Astrocyte of the spinal cord (primary cell): Measurements from ENCODE around the gene NUP98.
A peak's percentile ranks its signal among the peaks of the same experiment; 100 is the strongest.

Source experiments
- DNase-seq: peaks from one replicate; pipeline ENCODE4 v3.0.0; 2011; ENCODE audit warnings: low read depth, low spot score
- H3K4me3 ChIP-seq: 2 replicates; pipeline ENCODE4 v1.5.1; 2011; ENCODE audit warnings: low read depth, mild to moderate bottlenecking, low read length, moderate library complexity
- in situ Hi-C: cut with HindIII; loops from 2 replicates; pipeline ENCODE4 v1.10.0; 2017; ENCODE audit warnings: low sequenced_read_pairs
- TF ChIP-seq, protein P1 (sequence below): IDR thresholded peaks from 2 replicates; pipeline ENCODE4 v1.5.1; 2012; ENCODE audit warnings: low read depth, mild to moderate bottlenecking, low read length, inconsistent platforms

NUP98 gene

DNA sequence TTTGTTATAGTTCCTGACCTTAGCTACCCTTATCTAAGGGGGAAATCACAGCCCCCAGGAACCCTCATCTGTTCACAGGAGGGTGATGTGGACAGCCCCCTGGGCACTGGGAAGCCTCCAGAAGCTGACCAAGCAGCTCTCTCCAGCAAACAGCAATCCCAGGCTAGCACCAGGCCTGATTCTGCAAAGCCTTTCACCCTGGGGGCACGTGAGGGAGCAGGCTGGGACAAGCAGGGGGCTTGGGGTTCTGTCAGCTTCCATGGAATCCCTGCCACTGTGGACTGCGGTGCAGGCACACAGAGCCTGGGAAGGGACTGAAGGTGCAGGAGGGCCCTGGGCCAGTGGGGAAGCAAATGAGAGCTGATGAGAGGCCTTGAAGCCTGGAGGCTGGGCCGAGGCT is 13.1 kb upstream of the NUP98 start:
- DNase-seq, result no peak
- TF ChIP-seq, protein P1, sequence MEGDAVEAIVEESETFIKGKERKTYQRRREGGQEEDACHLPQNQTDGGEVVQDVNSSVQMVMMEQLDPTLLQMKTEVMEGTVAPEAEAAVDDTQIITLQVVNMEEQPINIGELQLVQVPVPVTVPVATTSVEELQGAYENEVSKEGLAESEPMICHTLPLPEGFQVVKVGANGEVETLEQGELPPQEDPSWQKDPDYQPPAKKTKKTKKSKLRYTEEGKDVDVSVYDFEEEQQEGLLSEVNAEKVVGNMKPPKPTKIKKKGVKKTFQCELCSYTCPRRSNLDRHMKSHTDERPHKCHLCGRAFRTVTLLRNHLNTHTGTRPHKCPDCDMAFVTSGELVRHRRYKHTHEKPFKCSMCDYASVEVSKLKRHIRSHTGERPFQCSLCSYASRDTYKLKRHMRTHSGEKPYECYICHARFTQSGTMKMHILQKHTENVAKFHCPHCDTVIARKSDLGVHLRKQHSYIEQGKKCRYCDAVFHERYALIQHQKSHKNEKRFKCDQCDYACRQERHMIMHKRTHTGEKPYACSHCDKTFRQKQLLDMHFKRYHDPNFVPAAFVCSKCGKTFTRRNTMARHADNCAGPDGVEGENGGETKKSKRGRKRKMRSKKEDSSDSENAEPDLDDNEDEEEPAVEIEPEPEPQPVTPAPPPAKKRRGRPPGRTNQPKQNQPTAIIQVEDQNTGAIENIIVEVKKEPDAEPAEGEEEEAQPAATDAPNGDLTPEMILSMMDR, result no peak
- in situ Hi-C loops, result no loop called here
- H3K4me3 ChIP-seq, result no peak overlapping the region

DNA sequence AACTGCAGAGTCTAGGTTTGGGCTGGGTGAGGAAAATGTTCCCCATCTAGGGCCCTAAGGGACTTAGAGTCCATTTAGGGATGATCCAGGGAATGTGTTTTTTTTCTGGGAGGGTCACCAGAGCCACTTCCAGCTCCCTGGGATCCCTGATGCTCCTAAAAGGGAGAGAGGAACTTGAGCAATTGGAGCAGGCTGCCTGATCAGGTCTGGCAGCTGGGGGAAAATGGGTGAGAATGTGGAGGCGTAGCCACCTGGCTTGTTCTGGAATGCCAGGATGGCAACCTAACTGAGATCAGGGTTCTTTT is 12.2 kb upstream of the NUP98 start:
- no peak overlapping the region for H3K4me3 ChIP-seq
- TF ChIP-seq, protein P1, result no peak
- DNase-seq, result no peak
- in situ Hi-C loops, result no loop called here

DNA sequence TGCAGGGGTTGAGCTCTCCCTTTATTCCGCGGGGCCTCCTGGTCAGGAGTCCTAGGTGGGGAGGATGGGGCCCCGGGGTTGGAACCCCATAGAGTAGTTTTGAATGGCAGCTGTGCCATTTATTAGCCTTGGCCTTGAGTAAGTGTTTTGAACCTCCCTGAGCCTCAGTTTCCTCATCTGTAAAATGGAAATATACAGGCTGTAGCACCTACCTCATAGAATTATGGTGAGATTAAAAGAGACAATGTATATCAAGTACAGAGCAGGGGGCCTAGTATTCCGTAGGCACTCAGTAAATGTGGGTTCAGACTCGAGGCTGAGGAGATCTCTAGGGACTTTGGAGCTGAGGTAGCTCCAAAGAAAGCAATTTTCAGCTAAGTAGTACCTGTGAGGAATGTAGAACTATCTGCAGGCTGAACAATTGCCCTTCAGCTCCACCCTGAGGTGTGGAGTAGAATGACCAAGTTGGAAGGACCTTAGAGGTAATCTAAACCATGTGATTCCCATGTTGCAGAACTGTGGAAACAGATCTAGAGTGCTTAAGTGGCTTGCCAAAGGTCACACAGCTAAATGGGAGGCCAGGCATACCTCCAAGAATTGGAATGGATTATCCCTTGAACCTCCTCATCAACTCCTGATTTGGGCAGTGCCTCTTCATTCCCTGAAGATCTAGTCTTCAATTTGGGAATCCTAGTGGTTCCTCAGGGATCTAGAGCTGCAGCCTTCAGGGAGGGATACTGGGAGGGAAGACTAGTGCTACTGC is 11.7 kb upstream of the NUP98 start:
- TF ChIP-seq, protein P1, result peak; percentile 30
- peak; percentile 44 for DNase-seq
- in situ Hi-C loops, result no loop called here
- peak overlapping the region; percentile 88 for H3K4me3 ChIP-seq

DNA sequence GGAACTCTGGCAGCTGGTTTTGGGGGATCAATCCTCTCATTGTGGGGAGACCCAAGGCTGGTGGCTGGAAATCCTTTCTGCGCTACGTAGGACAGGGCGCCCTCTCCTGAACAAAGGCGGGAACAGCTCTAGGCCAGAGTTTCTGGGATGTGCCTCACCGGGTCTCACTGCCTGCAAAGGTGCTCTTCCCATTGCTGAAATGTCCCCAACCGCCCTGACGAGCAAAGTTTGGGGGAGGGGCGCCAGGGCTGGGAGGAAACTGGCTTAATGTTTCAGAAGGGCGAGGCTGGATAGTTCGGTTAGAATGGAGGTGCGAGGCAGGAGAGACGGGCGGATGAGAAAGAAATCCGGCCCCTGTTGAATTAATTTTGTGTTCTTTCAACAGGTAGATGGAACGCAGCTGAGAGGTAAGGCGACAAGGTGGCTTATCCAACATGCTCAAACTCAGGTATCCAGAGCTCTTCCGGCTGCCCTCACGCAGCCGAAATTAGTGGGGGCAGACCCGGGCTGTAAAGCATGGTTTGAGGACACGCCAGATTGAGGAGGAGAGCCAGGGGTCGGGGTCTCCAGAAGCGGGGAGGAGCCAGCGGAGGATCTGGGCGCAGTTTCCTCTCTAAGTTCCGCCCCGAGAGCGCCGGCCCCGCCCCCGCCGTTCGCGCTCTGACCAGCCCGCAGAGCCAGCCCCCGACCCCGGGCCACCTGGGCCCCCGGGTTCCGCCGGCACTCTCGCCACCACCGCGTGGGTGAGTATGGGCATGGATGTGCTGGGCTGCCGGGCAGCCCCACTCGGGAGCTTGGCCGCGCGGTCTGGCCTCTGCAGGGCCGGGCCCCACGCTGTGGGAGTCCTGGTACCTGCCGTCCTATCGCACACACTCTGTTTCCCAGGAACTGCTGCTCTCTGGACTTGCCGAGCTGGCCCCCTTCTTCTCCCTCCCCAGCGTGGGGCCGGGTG is 10.8 kb upstream of the NUP98 start, which contains the start of gene PGAP2:
Gene PGAP2 (plus strand): TSS at position 652 of the 952 bp plus-strand sequence. CDS start 2,700 bp downstream, outside the sequence.
- H3K4me3 ChIP-seq, result peak within 1 kb of the TSS; percentile 88
- TF ChIP-seq, protein P1, result peak; percentile 83
- in situ Hi-C loops, result no loop called here
- DNase-seq, result peak; percentile 31

DNA sequence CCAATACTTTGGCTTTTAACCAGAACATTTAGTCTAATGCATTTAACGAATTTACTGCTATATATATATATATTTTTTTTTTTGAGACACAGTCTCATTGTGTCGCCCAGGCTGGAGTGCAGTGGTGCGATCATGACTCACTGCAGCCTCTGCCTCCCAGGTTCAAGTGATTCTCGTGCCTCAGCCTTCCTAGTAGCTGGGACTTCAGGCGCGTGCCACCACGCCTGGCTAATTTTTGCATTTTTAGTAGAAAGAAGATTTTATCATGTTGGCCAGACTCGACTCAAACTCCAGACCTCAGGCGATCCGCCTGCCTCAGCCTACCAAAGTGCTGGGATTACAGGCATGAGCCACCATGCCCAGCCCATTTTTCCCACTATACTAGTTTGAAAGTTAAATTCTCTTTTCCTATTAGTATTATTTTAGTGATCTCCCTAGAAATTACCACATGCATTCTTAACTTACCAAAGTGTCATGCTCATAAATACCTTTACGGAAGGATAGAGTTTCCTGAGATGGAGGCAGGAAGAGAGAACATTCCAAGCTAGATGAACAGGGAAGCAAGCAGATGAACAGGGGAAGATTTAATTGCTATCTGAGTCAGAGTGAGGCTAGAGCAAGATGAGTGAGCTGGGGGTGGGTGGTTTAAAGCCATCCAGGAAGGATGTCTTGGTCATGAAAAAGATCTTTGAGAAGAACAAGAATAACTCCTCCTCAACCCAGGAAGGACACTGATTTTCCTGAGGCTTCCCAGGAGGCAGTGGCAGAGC is 6.6 kb upstream of the NUP98 start:
- in situ Hi-C loops, result no loop called here
- no peak for DNase-seq

More for the DNA sequence above, 6.6 kb upstream of the NUP98 start:
- H3K4me3 ChIP-seq, result no peak overlapping the region
- TF ChIP-seq, protein P1, result no peak
